Measurements from ENCODE around the gene IL10RB.
A peak's percentile ranks its signal among the peaks of the same experiment; 100 is the strongest.
"Not testable (repeated sequence)": the region's sequence is repeated elsewhere in the genome, so short reads cannot be mapped to it uniquely, and the experiment has no call there.

IL10RB gene

DNA sequence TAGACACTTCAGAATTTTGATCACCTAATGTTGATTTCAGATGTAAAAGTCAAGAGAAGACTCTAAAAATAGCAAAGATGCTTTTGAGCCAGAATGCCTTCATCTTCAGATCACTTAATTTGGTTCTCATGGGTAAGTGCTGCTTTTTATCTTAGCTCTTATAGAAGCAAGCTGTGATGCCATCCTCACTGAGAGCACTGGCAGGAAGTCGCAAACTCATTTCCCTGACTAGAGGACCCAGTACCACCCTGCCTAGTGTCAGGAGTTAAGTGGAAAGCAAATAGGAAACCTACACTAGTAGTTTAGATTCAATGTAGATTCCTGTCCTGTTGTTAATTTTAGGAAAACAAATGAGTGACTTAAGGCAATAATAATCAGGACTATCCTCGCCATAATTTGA lies 24.3 kb upstream of the IL10RB start:
- DNase-seq, result no peak

DNA sequence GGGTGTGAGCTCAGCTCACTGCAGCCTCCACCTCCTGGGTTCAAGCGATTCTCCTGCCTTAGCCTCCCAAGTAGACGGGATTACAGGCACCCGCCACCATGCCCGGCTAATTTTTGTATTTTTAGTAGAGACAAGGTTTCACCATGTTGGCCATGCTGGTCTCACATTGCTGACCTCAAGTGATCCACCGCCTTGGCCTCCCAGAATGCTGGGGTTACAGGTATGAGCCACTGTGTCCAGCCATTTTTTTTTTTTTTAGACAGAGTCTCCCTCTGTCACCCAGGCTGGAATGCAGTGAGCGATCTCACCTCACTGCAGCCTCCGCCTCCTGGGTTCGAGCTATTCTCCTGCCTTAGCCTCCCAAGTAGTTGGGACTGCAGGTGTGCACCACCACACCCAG lies 23.3 kb upstream of the IL10RB start:
- not testable (repeated sequence) for DNase-seq

DNA sequence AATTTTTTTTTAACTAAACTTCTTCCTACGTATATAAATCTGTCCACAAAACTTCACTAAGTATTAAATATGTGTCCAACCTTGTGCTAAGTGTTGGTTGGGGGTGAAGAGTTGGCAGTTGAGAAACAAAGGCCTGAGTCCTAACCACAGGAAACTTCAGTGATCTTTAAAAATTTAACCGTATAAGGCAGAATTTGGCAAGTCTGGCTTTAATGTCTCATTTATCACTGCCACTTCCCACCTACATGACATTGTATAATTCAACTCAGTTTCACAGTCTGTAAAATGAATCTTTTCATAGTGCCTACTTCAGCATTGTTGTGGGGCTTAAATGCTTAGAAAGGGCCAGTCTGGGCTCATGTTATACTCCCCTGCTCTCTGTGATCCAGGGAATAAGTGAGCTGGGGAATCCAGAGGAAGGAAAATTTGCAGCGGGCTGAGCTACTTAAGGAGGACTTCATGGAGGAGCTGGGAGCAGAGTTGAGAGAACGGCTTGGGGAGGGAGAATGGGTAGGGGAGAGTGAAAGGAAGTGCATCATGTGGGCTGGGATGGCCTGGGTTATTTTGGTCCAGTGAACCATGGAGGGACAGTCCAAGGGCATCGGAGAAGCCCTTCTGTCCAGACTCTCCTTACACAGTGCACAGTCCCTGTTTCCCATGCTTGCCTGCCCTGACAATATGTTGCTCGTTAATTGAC lies 21.9 kb upstream of the IL10RB start:
- no peak for DNase-seq

DNA sequence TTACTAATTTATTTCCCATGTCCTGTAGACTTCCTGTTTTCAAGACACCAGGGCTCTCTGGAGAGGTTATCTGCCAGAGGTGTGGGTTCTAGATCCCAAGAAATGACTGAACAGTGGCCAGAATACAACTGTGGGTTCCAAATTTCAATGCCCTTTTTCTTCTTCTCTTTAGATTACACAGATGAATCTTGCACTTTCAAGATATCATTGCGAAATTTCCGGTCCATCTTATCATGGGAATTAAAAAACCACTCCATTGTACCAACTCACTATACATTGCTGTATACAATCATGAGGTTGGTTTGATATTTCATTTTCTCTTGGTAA lies 21.4 kb upstream of the IL10RB start:
- DNase-seq, result no peak

DNA sequence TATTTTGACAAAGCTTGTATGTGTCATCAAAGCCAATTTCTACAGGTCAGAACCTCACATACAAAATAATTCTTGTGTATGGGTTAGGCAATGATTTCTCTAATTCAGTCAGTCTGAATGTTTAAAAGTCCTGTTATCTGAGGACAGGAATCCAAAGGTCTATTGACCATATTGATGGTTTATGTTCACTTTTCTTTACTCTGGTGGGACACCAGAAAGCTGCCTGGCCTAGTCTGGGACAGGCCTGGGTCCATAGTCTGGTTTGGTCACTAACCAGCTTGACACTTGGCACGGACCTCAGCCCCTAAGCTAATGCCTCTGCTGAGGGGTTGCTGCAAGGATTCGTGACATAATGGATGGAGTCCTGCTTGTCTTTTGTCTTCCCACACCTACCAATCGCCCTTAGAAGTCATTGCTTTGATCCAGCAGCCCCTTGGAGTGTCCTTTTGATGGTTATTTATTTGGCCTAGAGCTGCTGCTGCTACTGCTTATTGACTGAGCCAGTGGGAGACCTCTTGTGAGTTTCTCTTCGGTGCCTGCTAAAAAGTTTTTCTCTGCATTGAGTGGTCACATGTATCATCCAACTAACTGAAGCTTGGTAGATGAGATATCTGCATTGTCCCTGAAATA lies 20.8 kb upstream of the IL10RB start:
- no peak for DNase-seq

DNA sequence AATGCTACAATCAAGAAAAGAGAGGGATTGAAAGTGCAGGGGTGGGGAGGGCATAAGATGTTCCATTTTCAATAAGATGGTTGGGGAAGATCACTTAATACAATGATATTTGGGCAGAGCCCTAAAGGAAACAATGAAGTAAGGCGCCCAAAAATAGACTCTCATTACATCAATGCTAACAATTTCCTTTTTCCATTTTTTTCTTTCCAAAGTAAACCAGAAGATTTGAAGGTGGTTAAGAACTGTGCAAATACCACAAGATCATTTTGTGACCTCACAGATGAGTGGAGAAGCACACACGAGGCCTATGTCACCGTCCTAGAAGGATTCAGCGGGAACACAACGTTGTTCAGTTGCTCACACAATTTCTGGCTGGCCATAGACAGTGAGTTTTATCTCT lies 19.7 kb upstream of the IL10RB start:
- DNase-seq, result no peak

DNA sequence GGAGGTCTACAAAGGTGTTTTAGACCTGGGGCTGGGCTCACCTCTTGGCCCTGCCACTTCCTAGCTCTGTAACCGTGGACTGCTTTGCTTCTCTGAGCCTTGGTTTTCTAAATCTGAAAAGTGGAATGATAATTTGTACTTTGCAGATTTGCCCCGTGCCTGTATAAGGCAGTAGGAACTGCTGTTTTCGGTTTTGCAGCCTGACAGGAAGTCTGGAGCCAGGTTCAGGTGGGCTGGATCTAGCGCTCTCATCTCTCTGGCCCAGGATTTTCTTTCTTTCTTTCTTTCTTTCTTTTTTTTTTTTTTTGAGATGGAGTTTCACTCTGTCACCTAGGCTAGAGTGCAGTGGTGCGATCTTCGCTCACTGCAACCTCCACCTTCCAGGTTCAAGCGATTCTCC lies 19.2 kb upstream of the IL10RB start:
- no peak for DNase-seq

DNA sequence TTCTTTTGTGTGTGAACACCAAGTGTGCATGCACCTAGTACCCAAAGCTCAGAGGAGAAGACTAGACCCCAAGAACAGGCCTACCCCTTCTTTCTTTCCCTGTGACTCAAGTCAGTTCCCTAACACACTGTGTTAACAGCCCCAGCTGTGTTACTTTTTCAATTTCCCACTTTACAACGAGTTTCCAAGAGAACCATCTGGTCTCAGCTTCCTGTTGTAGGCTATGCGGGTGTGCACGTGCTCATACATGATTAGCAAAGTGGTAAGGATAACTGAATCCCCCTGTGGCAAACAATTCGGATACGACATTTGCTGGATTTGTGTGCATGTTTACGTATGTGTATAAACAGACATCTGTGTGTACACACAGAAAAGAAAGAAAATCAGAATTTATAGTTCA lies 18.6 kb upstream of the IL10RB start:
- DNase-seq, result no peak

DNA sequence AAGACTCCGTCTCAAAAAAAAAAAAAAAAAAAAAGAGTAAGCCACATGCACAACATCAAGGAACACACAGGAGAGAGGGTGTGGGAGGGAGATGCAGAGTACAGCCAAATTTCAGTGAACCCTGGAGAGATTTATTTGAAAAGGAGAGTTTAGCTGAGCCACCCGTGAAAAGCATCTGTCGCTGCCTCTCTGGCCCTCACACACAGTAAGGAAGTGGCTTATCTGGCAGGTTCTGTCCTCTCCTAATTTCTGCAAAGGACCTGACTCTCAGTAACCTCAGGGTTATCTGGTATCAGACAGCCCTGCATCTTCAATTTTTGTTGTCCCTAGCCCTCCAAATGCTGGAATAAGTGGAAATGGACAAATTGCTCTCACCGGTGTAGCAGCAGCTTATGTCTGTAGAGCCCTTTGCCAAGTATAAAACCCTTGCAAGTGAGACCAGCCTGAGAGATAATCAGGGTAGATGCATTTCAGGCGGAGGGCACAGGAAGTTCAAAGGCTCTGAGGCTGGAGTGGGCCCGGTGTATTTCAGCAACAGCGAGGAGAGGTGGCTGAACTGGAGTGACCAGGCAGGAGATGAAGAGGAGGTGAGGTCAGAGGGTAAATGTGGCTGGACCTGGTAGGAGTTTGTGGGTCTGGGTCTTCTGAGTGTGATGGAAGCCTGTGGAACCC lies 16.7 kb upstream of the IL10RB start:
- DNase-seq, result no peak

DNA sequence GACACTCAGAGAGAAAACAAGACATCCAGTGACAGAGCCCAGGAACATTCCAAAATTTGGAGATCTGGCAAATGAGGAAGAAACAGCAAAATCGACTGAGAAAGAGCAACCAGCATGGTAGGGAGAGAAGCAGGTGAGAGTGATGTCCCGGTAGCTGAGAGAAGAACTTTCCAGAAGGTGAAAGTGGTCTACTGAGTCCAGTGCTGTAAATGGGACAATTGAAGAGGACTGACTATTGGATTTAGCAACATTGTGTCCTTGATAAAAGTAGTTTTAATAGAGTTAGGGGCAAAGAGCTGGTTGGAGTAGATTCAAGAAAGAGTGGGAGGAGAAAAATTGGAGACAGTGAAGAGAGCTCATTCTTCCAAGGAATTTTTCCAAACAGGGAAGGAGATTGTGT lies 15.0 kb upstream of the IL10RB start:
- no peak for DNase-seq

DNA sequence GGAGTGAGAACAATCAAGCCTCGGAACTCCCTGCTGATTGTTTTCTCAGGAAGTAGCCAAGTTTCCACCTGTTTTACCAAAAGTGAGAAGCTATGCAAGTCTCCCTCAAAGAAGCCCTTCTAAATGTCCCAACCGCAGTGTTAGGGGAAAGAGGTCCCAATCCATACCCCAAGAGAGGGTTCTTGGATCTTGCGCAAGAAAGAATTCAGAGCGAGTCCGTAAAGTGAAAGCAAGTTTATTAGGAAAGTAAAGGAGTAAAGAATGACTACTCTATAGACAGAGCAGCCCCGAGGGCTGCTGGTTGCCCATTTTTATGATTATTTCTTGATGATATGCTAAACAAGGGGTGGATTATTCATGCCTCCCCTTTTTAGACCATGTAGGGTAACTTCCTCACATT lies 12.8 kb upstream of the IL10RB start:
- not testable (repeated sequence) for DNase-seq

DNA sequence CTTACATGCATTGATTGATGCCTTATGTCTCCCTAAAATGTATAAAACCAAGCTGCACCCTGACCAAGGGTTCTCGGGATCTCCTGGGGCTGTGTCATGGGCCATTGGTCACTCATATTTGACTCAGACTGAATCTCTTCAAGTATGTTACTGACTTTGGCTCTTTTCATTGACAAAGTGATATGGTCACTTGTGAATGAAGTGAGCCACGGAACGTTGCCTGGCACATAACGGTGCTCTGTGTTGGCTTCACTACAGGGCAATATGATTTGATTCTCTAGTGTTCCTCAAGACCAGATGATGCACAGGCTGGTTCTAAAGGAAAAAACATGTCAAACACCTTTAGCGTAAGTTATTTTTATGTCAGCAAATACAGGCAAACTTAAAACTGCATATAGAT lies 11.4 kb upstream of the IL10RB start:
- no peak for DNase-seq

DNA sequence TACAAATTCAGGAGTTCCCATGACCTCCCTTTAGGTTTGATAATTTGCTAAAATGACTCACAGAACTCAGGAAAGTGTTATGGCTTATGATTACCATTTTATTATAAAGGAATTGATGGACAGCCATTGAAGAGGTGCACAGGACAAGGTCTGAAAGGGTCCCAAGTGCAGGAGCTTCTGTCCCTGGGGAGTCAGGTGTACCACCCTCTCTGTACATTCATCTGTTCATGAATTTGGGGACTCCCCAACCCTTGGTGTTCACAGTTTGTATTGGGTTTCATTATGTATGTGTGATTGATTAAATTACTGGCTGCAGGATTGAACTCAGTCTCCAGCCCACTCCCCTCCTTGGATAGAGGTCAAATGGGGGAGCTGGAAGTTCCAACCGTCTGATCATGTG lies 10.8 kb upstream of the IL10RB start:
- no peak for DNase-seq

DNA sequence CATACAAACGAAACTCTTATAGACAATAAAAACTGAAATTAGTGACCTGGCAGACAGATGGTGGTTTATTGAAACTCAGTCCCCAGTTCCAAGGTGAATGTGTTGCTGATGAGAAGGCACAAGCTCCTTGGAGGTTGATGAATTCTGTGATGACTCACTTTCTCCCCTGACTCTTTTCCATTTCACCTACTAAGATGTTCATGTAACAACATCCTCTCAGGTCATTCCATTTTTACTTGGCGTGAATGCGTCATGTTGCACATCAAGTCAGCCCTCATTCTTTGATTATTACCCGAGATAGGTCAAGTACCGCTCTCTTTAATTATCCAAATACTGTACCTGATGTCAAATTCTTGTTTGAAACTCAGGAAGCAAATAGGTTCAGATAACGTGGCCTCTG lies 10.1 kb upstream of the IL10RB start:
- no peak for DNase-seq

DNA sequence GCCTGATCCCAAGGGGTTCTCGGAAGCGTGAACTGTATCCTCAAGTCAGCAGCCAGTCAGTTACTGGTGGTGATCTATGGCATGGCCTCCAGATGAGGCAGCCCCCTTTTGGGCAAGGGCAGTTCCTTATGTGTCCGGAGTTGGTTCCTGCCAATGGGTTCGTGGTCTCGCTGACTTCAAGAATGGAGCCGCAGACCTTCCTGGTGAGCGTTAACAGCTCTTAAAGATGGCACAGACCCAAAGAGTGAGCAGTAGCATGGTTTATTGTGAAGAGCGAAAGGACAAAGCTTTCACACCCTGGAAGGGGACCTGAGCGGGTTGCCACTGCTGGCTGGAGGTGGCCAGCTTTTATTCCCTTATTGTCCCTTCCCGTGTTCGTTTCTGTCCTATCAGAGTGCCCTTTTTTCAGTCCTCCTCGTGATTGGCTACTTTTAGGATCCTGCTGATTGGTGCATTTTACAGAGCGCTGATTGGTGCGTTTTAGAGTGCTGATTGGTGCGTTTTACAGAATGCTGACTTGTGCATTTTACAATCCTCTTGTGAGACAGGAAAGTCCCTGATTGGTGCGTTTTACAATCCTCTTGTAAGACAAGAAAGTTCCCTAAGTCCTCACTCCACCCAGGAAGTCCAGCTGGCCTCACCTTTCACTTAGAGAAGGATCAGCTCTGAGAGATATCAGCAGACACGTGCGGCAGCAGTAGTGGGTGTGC lies 8.9 kb upstream of the IL10RB start:
- no peak for DNase-seq

DNA sequence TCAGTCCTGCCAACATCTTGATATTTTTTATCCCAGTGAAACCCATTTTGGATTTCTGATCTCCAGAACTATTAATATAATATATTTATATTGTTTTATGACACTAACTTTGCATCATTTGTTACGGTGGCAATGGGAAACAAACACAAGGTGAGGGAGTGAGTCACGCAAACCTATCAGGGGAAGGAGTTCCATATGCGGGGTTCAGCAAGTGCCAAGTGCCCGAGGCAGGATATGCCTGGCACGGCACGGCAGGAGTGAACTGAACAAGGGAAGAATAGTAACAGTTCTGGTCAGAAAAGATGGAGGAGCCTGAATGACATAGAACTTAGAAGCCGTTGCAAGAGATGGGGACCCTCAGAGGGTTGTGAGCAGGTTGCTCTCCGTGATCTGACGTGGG lies 7.7 kb upstream of the IL10RB start:
- no peak for DNase-seq

DNA sequence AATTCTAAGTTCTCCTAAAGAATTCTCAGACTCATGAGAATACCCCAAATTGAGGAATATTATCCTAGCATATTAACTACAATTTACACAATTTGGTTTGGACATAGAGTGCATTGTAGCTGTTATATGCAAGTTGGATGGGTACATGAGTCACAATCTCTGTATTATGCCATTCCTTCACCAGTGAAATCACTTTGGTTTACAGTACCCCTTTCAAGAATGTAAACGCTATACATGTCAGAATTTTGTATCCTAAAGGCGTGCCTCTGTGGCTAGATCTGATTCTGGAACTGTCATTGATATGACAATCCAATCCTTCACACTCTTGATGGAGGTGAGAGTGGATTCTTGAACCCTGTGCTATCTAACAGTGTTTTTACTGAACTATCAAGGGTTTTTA lies 6.7 kb upstream of the IL10RB start:
- no peak for DNase-seq

DNA sequence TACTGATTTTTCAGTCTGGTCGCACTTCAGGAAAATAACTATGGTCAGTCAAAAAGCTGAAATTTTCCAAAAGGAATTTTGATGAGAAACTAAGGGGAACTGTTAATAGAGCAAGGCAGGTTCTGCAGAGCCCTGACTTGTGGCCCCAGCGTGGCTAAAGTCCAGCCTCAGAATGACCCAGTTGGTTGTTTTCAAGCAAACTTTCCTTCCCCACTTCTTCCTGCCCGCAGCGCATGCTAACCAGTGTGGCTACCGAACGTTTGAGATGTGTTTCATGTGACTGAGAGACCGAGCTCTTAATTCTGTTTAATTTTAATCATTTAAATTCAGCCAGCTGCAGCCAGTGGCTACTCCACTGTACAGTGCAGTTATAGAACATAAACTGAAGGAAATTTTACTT lies 6.2 kb upstream of the IL10RB start:
- DNase-seq, result no peak

DNA sequence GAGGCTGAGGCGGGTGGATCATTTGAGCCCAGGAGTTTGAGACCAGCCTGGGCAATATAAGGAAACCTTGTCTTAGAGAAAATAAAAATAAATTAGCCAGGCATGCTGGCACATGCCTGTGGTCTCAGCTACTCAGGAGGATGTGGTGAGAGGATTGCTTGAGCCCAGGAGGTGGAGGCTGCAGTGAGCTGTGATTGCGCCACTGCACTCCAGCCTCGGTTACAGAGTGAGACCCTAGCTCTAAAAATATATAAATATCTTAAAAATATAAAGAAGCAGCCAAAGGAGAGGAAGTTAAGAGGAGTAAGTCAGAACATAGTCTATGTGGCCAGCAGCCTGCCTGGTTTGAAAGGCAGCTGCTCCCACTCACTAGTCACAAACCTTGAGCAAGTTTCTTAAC lies 4.5 kb upstream of the IL10RB start:
- DNase-seq, result no peak

DNA sequence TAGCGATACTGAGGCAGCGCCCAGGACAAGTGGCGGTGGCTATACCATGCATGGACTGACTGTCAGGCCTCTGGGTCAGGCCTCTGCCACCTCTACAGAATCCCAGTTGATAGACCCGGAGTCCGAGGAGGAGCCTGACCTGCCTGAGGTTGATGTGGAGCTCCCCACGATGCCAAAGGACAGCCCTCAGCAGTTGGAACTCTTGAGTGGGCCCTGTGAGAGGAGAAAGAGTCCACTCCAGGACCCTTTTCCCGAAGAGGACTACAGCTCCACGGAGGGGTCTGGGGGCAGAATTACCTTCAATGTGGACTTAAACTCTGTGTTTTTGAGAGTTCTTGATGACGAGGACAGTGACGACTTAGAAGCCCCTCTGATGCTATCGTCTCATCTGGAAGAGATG lies 3.2 kb upstream of the IL10RB start:
- no peak for DNase-seq

DNA sequence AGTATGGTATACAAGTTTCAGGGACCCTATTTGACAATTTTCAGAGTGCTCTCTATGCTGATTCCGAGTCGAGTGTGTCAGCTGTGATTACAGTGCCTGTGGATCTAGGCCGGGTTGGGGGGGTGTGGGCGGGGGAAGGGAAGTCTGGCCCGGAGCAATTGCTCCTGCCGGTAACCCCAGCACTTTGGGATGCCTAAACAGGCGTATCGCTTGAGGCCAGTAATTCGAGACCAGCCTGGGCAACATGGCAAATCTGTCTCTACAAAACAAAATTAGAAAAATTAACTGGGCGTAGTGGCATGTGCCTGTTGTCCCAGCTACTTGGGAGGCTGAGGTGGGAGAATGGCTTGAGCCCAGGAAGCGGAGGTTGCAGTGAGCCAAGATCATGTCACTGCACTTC lies 1.6 kb upstream of the IL10RB start:
- no peak for DNase-seq

DNA sequence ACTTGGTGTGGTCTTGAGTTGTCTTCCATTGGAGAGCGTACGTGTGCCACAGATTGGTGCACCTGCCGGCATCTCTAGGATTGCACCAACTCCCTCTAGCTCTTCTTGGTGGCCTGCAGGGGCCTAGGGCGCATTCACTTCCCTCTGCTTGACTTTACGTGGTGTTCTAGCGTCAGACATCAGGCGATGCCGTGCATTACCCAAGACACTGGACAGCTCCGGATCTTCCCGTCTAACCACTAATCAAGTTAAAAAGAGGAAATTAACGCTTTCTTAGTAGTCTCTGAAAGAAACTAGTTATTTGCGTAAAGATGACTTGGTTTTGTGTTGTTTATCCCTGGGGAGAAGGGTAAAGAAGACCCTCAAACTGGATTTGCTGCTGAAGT lies 510 bp upstream of the IL10RB start:
- peak; percentile 28 for DNase-seq

DNA sequence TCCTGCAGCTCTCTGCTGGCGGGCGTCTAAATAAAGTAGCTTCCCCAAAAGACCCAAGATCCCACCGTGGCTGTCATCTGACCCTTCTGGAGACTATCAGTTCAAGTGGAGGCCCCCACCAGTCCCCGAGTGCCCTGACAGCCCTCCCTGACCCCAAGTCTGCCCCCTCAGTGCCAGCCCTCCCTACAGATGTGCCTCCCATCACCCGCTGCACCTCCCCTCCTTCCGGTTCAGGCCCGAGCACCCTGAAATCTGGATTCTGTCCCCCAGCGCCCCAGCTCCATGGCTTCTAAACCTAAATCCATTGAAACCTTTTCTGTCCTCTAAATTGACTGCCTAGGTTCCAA lies 595 bp downstream of the IL10RB start:
- DNase-seq, result no peak

DNA sequence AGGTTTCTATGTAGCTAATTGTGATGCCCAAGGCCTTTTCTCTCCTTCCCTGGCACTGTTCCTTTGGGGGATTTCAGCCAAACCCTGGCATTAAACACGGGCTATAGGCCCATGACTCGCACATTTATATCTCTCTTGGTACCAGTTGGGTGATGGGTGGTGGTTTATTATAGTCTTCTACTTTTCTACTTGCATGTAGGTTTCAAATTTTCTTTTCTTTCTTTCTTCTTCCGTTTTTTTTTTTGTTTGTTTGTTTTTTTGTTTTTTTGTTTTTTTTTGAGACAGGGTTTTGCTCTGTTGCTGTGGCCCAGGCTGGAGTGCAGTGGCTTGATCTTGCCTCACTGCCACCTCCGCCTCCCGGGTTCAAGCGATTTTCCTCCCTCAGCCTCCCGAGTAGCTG lies 1.1 kb downstream of the IL10RB start:
- DNase-seq, result no peak

DNA sequence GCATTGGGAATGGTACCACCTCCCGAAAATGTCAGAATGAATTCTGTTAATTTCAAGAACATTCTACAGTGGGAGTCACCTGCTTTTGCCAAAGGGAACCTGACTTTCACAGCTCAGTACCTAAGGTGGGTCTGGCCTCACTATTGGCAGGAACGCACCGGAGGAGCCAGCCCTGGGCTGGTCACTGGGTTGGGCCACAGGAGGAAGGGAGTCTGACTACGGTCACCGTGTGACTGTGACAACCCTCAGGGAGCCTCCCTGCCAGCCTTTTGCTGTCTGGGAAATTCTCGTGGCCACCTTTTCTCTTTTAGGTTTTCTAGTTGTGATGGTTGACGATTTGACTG lies 2.2 kb downstream of the IL10RB start:
- DNase-seq, result no peak
